H1 (cell line): ENCODE measurements around the gene MYO9B. TPM values are rescaled to one million over a fixed set of nuclear protein-coding genes. Genes with fewer than 3 reads are reported as not detected.
A peak's percentile ranks its signal among the peaks of the same experiment; 100 is the strongest.

Experiments
- CTCF ChIA-PET: fragments of 300-600 bp; sonication (Branson Sonifier 250); formaldehyde crosslinking; loops from one replicate; lab custom pipeline; 2021; ENCODE audit not compliant: partially characterized antibody; lab: Charles Lee
- POLR2A ChIA-PET: fragments of 300-600 bp; sonication (Branson Sonifier 250); formaldehyde crosslinking; loops from one replicate; lab custom pipeline; 2021; ENCODE audit warnings: inconsistent platforms; ENCODE audit not compliant: partially characterized antibody; lab: Charles Lee
- DNase-seq, 2 experiments: peaks; one replicate each; pipeline versions ENCODE4 v3.0.0 to v3.0.0-alpha.2; 2010 to 2022; ENCODE audit warnings: low spot score in 2 of 2, low read depth in 1 of 2, mixed read lengths in 1 of 2
- FAIRE-seq: peaks from 2 replicates; lab custom pipeline; 2011; peaks lifted over from hg19 to GRCh38; lab: Jason Lieb, UNC
- H2AFZ ChIP-seq: 2 replicates; pipeline ENCODE4 v1.8.1; 2012; ENCODE audit warnings: low read length, inconsistent platforms
- H2AK5ac ChIP-seq: 2 replicates; pipeline ENCODE4 v1.6.1; 2013; ENCODE audit warnings: low read depth, low read length
- H2BK120ac ChIP-seq: replicated peaks from 2 replicates; pipeline ENCODE3; 2013; ENCODE audit warnings: low read depth, low read length, inconsistent platforms
- H2BK12ac ChIP-seq: 2 replicates; pipeline ENCODE4 v1.6.1; 2013; ENCODE audit warnings: low read depth, low read length
- H2BK15ac ChIP-seq: 2 replicates; pipeline ENCODE4 v1.6.1; 2013; ENCODE audit warnings: low read length
- H2BK20ac ChIP-seq: 2 replicates; pipeline ENCODE4 v1.6.1; 2013; ENCODE audit warnings: low read length
- H2BK5ac ChIP-seq: 2 replicates; pipeline ENCODE4 v1.6.1; 2013; ENCODE audit warnings: low read depth, low read length
- H3K14ac ChIP-seq: 2 replicates; pipeline ENCODE4 v1.6.1; 2013; ENCODE audit warnings: inconsistent platforms; ENCODE audit not compliant: insufficient read length
- H3K18ac ChIP-seq: 2 replicates; pipeline ENCODE4 v1.6.1; 2013; ENCODE audit warnings: low read length; ENCODE audit errors: extremely low read depth
- H3K23ac ChIP-seq: 2 replicates; pipeline ENCODE4 v1.6.1; 2013; ENCODE audit warnings: inconsistent platforms; ENCODE audit not compliant: insufficient read length
- H3K23me2 ChIP-seq: 2 replicates; pipeline ENCODE4 v1.6.1; 2013; ENCODE audit warnings: low read depth, low read length
- H3K27ac ChIP-seq: 2 replicates; pipeline ENCODE4 v1.6.1; 2011; ENCODE audit warnings: low read depth, low read length, inconsistent platforms
- H3K27me3 ChIP-seq, 4 experiments: replicated peaks in 1 of 4; 1 replicate in 1 of 4; 2 replicates in 3 of 4; pipeline versions ENCODE4 v1.6.1 to v1.8.1; 2011 to 2013; ENCODE audit warnings: low read length in 3 of 4, mild to moderate bottlenecking in 3 of 4, inconsistent platforms in 2 of 4, mixed read lengths in 2 of 4, moderate library complexity in 1 of 4; ENCODE audit not compliant: control insufficient read depth in 3 of 4, insufficient read depth in 3 of 4; ENCODE audit errors: extremely low read depth in 1 of 4
- H3K36me3 ChIP-seq, 4 experiments: 2 replicates each; pipeline versions ENCODE4 v1.6.1 to v1.8.1; 2011 to 2013; ENCODE audit warnings: mild to moderate bottlenecking in 4 of 4, low read length in 3 of 4, moderate library complexity in 2 of 4, control low read depth in 1 of 4, inconsistent platforms in 1 of 4; ENCODE audit not compliant: insufficient read depth in 4 of 4, control insufficient read depth in 2 of 4
- H3K4ac ChIP-seq: replicated peaks from 2 replicates; pipeline ENCODE3; 2013; ENCODE audit warnings: low read length, low read depth, mixed read lengths, inconsistent platforms; ENCODE audit not compliant: insufficient read length
- H3K4me1 ChIP-seq, 4 experiments: replicated peaks in 1 of 4; 1 replicate in 1 of 4; 2 replicates in 3 of 4; pipeline versions ENCODE4 v1.6.1 to v1.8.1; 2011 to 2013; ENCODE audit warnings: low read length in 3 of 4, inconsistent platforms in 2 of 4, mixed read lengths in 1 of 4; ENCODE audit not compliant: insufficient read depth in 4 of 4, control insufficient read depth in 3 of 4
- H3K4me2 ChIP-seq, 2 experiments: 2 replicates each; pipeline versions ENCODE4 v1.6.1 to v1.8.1; 2011 to 2013; ENCODE audit warnings: low read depth in 2 of 2, low read length in 2 of 2, control low read depth in 1 of 2, inconsistent platforms in 1 of 2, mild to moderate bottlenecking in 1 of 2; ENCODE audit not compliant: insufficient read depth in 1 of 2
- H3K4me3 ChIP-seq, 4 experiments: fragments of 200-600, 300-600 bp in 1 of 4; sonication (generic), shearing (Covaris generic), sonication (Bioruptor Twin) in 1 of 4; 2 replicates each; pipeline versions ENCODE4 v1.5.1 to v1.8.1; 2011 to 2016; ENCODE audit warnings: low read length in 4 of 4, low read depth in 3 of 4, control low read depth in 2 of 4, inconsistent platforms in 2 of 4, mild to moderate bottlenecking in 2 of 4, mixed read lengths in 1 of 4, moderate library complexity in 1 of 4; ENCODE audit not compliant: insufficient read depth in 2 of 4; ENCODE audit errors: extremely low read depth in 1 of 4
- H3K56ac ChIP-seq: replicated peaks from 2 replicates; pipeline ENCODE3; 2013; ENCODE audit warnings: low read depth, mild to moderate bottlenecking, mixed read lengths, low read length, inconsistent platforms; ENCODE audit not compliant: insufficient read length
- H3K79me1 ChIP-seq: 2 replicates; pipeline ENCODE4 v1.6.1; 2013; ENCODE audit warnings: low read depth, low read length, control low read depth
- H3K79me2 ChIP-seq, 2 experiments: 2 replicates each; pipeline versions ENCODE4 v1.6.1 to v1.8.1; 2012 to 2013; ENCODE audit warnings: low read length in 2 of 2, mild to moderate bottlenecking in 2 of 2, inconsistent platforms in 1 of 2; ENCODE audit not compliant: insufficient read depth in 2 of 2, control insufficient read depth in 1 of 2
- H3K9ac ChIP-seq, 4 experiments: replicated peaks in 1 of 4; 1 replicate in 1 of 4; 2 replicates in 3 of 4; pipeline versions ENCODE4 v1.6.1 to v1.8.1; 2011 to 2013; ENCODE audit warnings: low read depth in 3 of 4, low read length in 3 of 4, control low read depth in 2 of 4, mild to moderate bottlenecking in 2 of 4, moderate library complexity in 2 of 4, inconsistent platforms in 1 of 4; ENCODE audit errors: extremely low read depth in 1 of 4
- H3K9me3 ChIP-seq, 2 experiments: 2 replicates each; pipeline versions ENCODE4 v1.6.1 to v1.8.1; 2012 to 2013; ENCODE audit warnings: mild to moderate bottlenecking in 2 of 2, moderate library complexity in 2 of 2, control low read depth in 1 of 2, inconsistent platforms in 1 of 2, low read depth in 1 of 2, low read length in 1 of 2, mixed read lengths in 1 of 2; ENCODE audit not compliant: insufficient read depth in 2 of 2
- H4K20me1 ChIP-seq, 2 experiments: replicated peaks in 1 of 2; 2 replicates each; pipeline versions ENCODE3 to v1.8.1; 2011 to 2013; ENCODE audit warnings: inconsistent platforms in 2 of 2, low read length in 2 of 2, mild to moderate bottlenecking in 1 of 2; ENCODE audit not compliant: insufficient read depth in 2 of 2, control insufficient read depth in 1 of 2
- H4K5ac ChIP-seq: 2 replicates; pipeline ENCODE4 v1.6.1; 2013; ENCODE audit warnings: low read length, low read depth, mixed read lengths, inconsistent platforms; ENCODE audit not compliant: insufficient read length
- H4K8ac ChIP-seq: 2 replicates; pipeline ENCODE4 v1.8.0; 2013; ENCODE audit warnings: mild to moderate bottlenecking, moderate library complexity, low read length, inconsistent platforms; ENCODE audit not compliant: insufficient read depth; ENCODE audit errors: extremely low read depth
- H4K91ac ChIP-seq: replicated peaks from 2 replicates; pipeline ENCODE3; 2013; ENCODE audit warnings: low read length, mixed read lengths, inconsistent platforms; ENCODE audit not compliant: insufficient read length
- BACH1 ChIP-seq: IDR thresholded peaks from 2 replicates; pipeline ENCODE4 v1.6.1; 2012; ENCODE audit warnings: low read length, improper control_type of control experiment
- RAD21 ChIP-seq, 2 experiments: IDR thresholded peaks in 1 of 2; conservative IDR thresholded peaks in 1 of 2; 2 replicates each; pipeline ENCODE4 v1.6.1; 2011; ENCODE audit warnings: low read depth in 2 of 2, low read length in 2 of 2, improper control_type of control experiment in 1 of 2, inconsistent platforms in 1 of 2, mild to moderate bottlenecking in 1 of 2, moderate library complexity in 1 of 2
- WGBS, 2 experiments: shearing (Covaris generic) in 1 of 2; methylation state at CpG; one replicate each; pipeline versions ENCODE4 v1.1.6 to v1.1.7; 2013 to 2015; ENCODE audit warnings: low lambda C conversion rate in 2 of 2, mixed read lengths in 2 of 2, inconsistent platforms in 1 of 2, low coverage in 1 of 2, missing lambda C conversion rate in 1 of 2; ENCODE audit not compliant: insufficient replicate concordance in 2 of 2, insufficient coverage in 1 of 2, insufficient read length in 1 of 2; ENCODE audit errors: extremely low coverage in 1 of 2, missing lambda C conversion rate in 1 of 2; 5-methylcytosine and 5-hydroxymethylcytosine counted together
- polyA plus RNA-seq, 7 experiments: library from polyadenylated mRNA; depleted of rRNA in 3 of 7; stranded (reverse) in 5 of 7; unstranded in 2 of 7; fragments of >200 nt in 5 of 7; fragments of 200-250 nt in 2 of 7; gene quantifications; 1 replicate in 5 of 7; 2 replicates in 1 of 7; 4 replicates in 1 of 7; pipeline versions ENCODE4 v1.2.1 to v1.2.3, GENCODE V29; 2011 to 2013; ENCODE audit warnings: missing spikeins in 2 of 7, mixed read lengths in 2 of 7
- total RNA-seq: library from RNA; stranded (reverse); fragmentation: NEBNext Ultra II Directional; extraction: Animal tissue kit (Norgen Biotek cat#: 25700); gene quantifications from 2 replicates; pipeline ENCODE4 v1.2.1, GENCODE V29; 2021

Gene MYO9B
- total and polyA plus RNA-seq, 2 of the 8 experiments (the other 6 are each of a cell fraction or from before 2014, with no cell fraction given): 27.6 to 77.1 TPM

DNA sequence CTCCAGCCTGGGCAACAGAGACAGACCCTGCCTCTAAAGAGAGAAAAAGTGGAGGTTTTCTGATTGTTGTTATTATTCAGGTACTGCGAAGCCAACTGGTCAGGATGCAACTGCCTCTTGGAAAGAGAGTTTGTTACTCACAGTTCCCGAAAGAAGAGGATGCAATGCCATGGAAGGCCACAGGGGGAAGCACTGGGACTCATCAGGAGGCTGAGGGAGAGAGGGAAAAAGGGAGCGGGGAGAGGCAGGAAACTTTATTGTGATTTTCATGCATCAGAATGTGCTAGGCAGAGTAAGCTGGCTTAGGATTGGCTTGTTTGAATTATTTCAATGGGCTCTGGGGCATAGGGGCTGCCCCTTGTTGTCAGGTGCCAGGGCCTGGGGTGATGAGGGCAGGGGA lies 27.6 kb downstream of the MYO9B start:
- Histone ChIP-seq H2BK20ac (no peak overlapping the region), H3K4ac (no peak overlapping the region), H3K4me3 (no peak overlapping the region), H2AFZ (no peak overlapping the region), H3K79me2 (peaks cover 0 to 5% of the 10 kb centered on the region in 2 experiments; a peak in 1 of 4 replicates), H3K56ac (no peak overlapping the region), H3K4me2 (no peak overlapping the region), H2BK15ac (no peak overlapping the region), H3K9me3 (peaks cover 9 to 10% of the 10 kb centered on the region in 2 experiments), H3K14ac (no peak overlapping the region), H2BK12ac (no peak overlapping the region), H2BK120ac (no peak overlapping the region), H4K91ac (no peak overlapping the region), H4K20me1 (peaks cover 2 to 10% of the 10 kb centered on the region in 2 experiments), H4K8ac (no peak overlapping the region), H3K18ac (no peak overlapping the region), H3K79me1 (peaks cover 10% of the 10 kb centered on the region), H3K9ac (no peak overlapping the region), H2BK5ac (no peak overlapping the region; the same call in 1 of the 2 replicates), H3K23me2 (no peaks in the 10 kb centered on the region), H2AK5ac (no peak overlapping the region), H3K27ac (no peak overlapping the region), H3K23ac (no peak overlapping the region), H3K4me1 (no peaks in the 10 kb centered on the region), H3K36me3 (peaks cover 6 to 19% (median 9%) of the 10 kb centered on the region in 4 experiments; a peak in 7 of 8 replicates), H4K5ac (no peak overlapping the region), H3K27me3 (no peaks in the 10 kb centered on the region)
- ChIA-PET POLR2A (no interaction called here), CTCF (interaction anchor here (0.8 to 1.9 kb wide), 13 partner anchors 9 to 99 kb away, joined by 3 to 8 read pairs (median 3); partner anchors contain the start of genes HAUS8 and MYO9B)
- WGBS, 2 experiments: 83% methylated on average over 3 of the region's 3 CpGs; no CpG with 5 or more reads in 1 of the 2 experiments
- DNase-seq: peak; percentile 56 to 90
- FAIRE-seq: no peak
- TF ChIP-seq RAD21 (IDR thresholded peaks at IDR 0.05 in 1 of 2, conservative IDR thresholded peaks at IDR 0.05 in 1 of 2; ENCODE audit: low read depth in 2 of 2, low read length in 2 of 2) (peak; percentile 64 to 66), BACH1 (no peak)
